ENCODE results near the gene ABHD12. TPM values are rescaled to one million over a fixed set of nuclear protein-coding genes. Genes with fewer than 3 reads are reported as not detected.

Gene ABHD12
- total and polyA plus RNA-seq, 8 donors, result 39.7 to 57.8 (median 47.4) TPM

GRCh38 chr20:25355011-25355595, 35.5 kb downstream of the ABHD12 start:
- intact Hi-C loops (cut with DNase I), result no loop called here
- Histone ChIP-seq H3K27ac (peak overlapping the region in 1 of 2 donors; percentile 30), H3K36me3 (no peaks in the 10 kb centered on the region), H3K9me3 (no peaks in the 10 kb centered on the region), H3K4me3 (no peak overlapping the region), H3K4me1 (peaks cover 0 to 20% of the 10 kb centered on the region in 2 donors), H3K27me3 (no peaks in the 10 kb centered on the region)
- TF ChIP-seq, protein P1, sequence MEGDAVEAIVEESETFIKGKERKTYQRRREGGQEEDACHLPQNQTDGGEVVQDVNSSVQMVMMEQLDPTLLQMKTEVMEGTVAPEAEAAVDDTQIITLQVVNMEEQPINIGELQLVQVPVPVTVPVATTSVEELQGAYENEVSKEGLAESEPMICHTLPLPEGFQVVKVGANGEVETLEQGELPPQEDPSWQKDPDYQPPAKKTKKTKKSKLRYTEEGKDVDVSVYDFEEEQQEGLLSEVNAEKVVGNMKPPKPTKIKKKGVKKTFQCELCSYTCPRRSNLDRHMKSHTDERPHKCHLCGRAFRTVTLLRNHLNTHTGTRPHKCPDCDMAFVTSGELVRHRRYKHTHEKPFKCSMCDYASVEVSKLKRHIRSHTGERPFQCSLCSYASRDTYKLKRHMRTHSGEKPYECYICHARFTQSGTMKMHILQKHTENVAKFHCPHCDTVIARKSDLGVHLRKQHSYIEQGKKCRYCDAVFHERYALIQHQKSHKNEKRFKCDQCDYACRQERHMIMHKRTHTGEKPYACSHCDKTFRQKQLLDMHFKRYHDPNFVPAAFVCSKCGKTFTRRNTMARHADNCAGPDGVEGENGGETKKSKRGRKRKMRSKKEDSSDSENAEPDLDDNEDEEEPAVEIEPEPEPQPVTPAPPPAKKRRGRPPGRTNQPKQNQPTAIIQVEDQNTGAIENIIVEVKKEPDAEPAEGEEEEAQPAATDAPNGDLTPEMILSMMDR (IDR thresholded peaks at IDR 0.05), result no peak
- DNase-seq, result no peak
- no peak for ATAC-seq

- Histone ChIP-seq H3K4me1 (peaks cover 0 to 20% of the 10 kb centered on the region in 2 donors), H3K4me3 (no peak overlapping the region), H3K36me3 (no peaks in the 10 kb centered on the region), H3K27ac (no peak overlapping the region), H3K27me3 (no peaks in the 10 kb centered on the region), H3K9me3 (no peaks in the 10 kb centered on the region)
- no peak for DNase-seq
- TF ChIP-seq, protein P1 (IDR thresholded peaks at IDR 0.05), result no peak
- no peak for ATAC-seq
- intact Hi-C loops (cut with DNase I), result no loop called here
These were observed 36.6 kb downstream of the ABHD12 start for GRCh38 chr20:25353747-25354705.

DNA sequence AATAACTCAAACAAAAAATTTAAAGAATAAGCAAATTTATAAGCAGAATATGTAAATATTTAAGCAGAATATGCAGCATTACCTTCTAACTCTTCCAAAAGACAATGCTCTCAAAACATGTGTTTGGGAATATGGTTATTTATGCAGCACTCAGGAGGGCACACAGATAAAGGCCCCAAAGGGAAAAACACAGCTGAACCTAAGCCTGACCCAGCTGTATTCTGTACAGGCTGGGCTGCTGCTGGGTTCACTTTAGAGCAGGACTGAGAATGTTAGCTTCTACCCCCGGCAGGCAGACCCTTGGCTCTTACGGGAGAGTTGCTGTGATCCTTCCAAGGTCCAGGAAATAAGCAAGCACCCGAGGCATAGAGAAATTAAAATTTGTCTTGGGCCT, 37.3 kb downstream of the ABHD12 start:
- Histone ChIP-seq H3K36me3 (no peaks in the 10 kb centered on the region), H3K4me3 (no peak overlapping the region), H3K9me3 (no peaks in the 10 kb centered on the region), H3K27ac (no peak overlapping the region), H3K27me3 (no peaks in the 10 kb centered on the region), H3K4me1 (peaks cover 0 to 20% of the 10 kb centered on the region in 2 donors)
- TF ChIP-seq, protein P1 (IDR thresholded peaks at IDR 0.05), result no peak
- intact Hi-C loops (cut with DNase I), result no loop called here
- no peak for ATAC-seq
- DNase-seq, result no peak

DNA sequence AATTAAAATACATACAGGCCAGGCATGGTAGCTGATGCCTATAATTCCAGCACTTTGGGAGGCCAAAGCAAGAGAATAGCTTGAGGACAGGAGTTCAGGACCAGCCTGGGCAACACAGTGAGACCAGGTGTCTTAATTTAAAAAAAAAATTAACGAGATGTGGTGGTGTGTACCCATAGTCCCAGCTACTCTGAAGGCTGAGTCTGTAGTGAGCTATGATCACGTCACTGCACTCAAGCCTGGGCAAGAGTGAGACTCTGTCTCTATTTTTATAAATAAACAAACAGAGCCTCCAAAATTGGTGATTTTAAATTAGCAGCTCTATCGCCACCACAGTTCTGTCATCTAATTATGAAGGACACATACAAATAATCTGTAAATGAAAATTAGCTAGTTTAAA, 37.9 kb downstream of the ABHD12 start:
- intact Hi-C loops (cut with DNase I), result no loop called here
- ATAC-seq (no peak), DNase-seq (no peak)
- H3K27me3 ChIP-seq, result no peaks in the 10 kb centered on the region
- no peaks in the 10 kb centered on the region for H3K9me3 ChIP-seq
- no peaks in the 10 kb centered on the region for H3K36me3 ChIP-seq
- TF ChIP-seq, protein P1 (IDR thresholded peaks at IDR 0.05), result no peak
- H3K4me1 ChIP-seq, result peaks cover 0 to 20% of the 10 kb centered on the region in 2 donors
- H3K4me3 ChIP-seq, result no peak overlapping the region
- H3K27ac ChIP-seq, result no peak overlapping the region

DNA sequence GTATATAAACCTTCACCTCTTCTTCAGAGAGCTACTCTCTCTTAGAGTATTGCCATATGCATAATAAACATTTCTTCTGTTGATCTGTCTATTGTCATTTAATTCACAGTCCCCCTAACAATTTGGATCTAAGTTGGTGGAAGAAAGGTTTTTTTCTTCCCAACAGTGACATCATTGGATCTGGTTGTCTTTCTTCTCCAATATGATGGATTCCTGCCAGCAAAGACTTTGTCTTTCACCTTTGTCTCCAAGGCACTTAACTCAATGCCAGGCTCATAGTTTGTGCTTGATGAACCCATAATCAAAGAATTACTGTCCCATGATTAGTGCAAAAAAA, 39.6 kb downstream of the ABHD12 start:
- no peaks in the 10 kb centered on the region for H3K9me3 ChIP-seq
- H3K36me3 ChIP-seq, result no peaks in the 10 kb centered on the region
- peaks cover 0 to 13% of the 10 kb centered on the region in 2 donors for H3K4me1 ChIP-seq
- no peak for DNase-seq
- TF ChIP-seq, protein P1 (IDR thresholded peaks at IDR 0.05), result no peak
- H3K27ac ChIP-seq, result no peak overlapping the region
- no peak for ATAC-seq
- H3K27me3 ChIP-seq, result no peaks in the 10 kb centered on the region
- intact Hi-C loops (cut with DNase I), result no loop called here
- no peak overlapping the region for H3K4me3 ChIP-seq

Data from left lung (tissue), 10 donors.